Transverse colon (tissue), 4 donors: ENCODE data around the gene CAB39L. TPM values are rescaled to one million over a fixed set of nuclear protein-coding genes. Genes with fewer than 3 reads are reported as not detected.

ENCODE experiments used
- DNase-seq: peaks from one replicate; pipeline ENCODE4 v3.0.0-alpha.2; 2019
- H3K27ac ChIP-seq, 4 donors: fragments of 200-600 bp; sonication (generic); 2 replicates each; pipeline ENCODE4 v1.5.1; 2016 to 2018; ENCODE audit warnings: inconsistent platforms in 4 of 4
- H3K27me3 ChIP-seq: fragments of 200-600 bp; sonication (generic); 2 replicates; pipeline ENCODE4 v1.5.1; 2017; ENCODE audit warnings: inconsistent platforms
- H3K36me3 ChIP-seq, 4 donors: fragments of 200-600 bp; sonication (generic); 2 replicates each; pipeline ENCODE4 v1.5.1; 2017 to 2019; ENCODE audit warnings: inconsistent platforms in 4 of 4
- H3K4me1 ChIP-seq, 4 donors: fragments of 200-600 bp; sonication (generic); 2 replicates each; pipeline ENCODE4 v1.5.1; 2017 to 2020; ENCODE audit warnings: inconsistent platforms in 4 of 4
- H3K4me3 ChIP-seq, 4 donors: fragments of 200-600 bp; sonication (generic); 1 replicate in 1 of 4; 2 replicates in 3 of 4; pipeline versions ENCODE4 v1.5.1 to v1.6.1; 2017 to 2019; ENCODE audit warnings: inconsistent platforms in 4 of 4
- H3K9me3 ChIP-seq, 2 donors: fragments of 200-600 bp; sonication (generic); 2 replicates each; pipeline ENCODE4 v1.5.1; 2017 to 2019; ENCODE audit warnings: inconsistent platforms in 2 of 2
- EP300 ChIP-seq: sonication (generic); formaldehyde crosslinking; IDR thresholded peaks from one replicate; pipeline ENCODE4 v1.6.1; 2017; ENCODE audit warnings: antibody characterized with exemption, low read depth
- POLR2A ChIP-seq: fragments of 450-650 bp; IDR thresholded peaks from one replicate; pipeline ENCODE4 v1.6.1; 2016; ENCODE audit warnings: antibody characterized with exemption, mild to moderate bottlenecking, moderate library complexity
- POLR2AphosphoS5 ChIP-seq, 3 donors: sonication (generic); formaldehyde crosslinking; IDR thresholded peaks; one replicate each; pipeline ENCODE4 v1.6.1; 2016; ENCODE audit warnings: antibody characterized with exemption in 3 of 3
- WGBS, 2 donors: methylation state at CpG; one replicate each; pipeline ENCODE4 v1.1.5; 2018; ENCODE audit warnings: low coverage in 1 of 2; 5-methylcytosine and 5-hydroxymethylcytosine counted together
- in situ Hi-C, 4 donors: fragments of 200-750 bp; cut with MboI; loops; one replicate each; pipeline versions ENCODE4 v1.15.0 to v1.15.1; 2017; ENCODE audit warnings: low sequenced_read_pairs in 3 of 4, low pct_ligation_motif_present in 1 of 4, low pct_unique_long_range_greater_than_20kb in 1 of 4
- intact Hi-C: fragments of 100-400 bp; cut with DNase I; formaldehyde crosslinking; loops from one replicate; pipeline ENCODE4 v1.15.1; 2023; ENCODE audit warnings: low total_unique reads
- total RNA-seq, 4 donors: library from RNA; depleted of rRNA; stranded (reverse); fragments of >200 nt; gene quantifications; one replicate each; pipeline ENCODE4 v1.1.0, GENCODE V29; 2016
- TF ChIP-seq, protein P1 (sequence below), 5 experiments: fragments of 200-600 bp in 3 of 5; fragments of 450-650 bp in 2 of 5; sonication (generic) in 3 of 5; IDR thresholded peaks; 1 replicate in 2 of 5; 2 replicates in 3 of 5; pipeline ENCODE4 v1.5.1; 2016 to 2017; ENCODE audit warnings: antibody characterized with exemption in 5 of 5, inconsistent platforms in 3 of 5, mild to moderate bottlenecking in 2 of 5, moderate library complexity in 1 of 5

Gene CAB39L
- total RNA-seq, 4 donors from 2014 or later, result 23.5 to 36.7 (median 25.4) TPM

DNA sequence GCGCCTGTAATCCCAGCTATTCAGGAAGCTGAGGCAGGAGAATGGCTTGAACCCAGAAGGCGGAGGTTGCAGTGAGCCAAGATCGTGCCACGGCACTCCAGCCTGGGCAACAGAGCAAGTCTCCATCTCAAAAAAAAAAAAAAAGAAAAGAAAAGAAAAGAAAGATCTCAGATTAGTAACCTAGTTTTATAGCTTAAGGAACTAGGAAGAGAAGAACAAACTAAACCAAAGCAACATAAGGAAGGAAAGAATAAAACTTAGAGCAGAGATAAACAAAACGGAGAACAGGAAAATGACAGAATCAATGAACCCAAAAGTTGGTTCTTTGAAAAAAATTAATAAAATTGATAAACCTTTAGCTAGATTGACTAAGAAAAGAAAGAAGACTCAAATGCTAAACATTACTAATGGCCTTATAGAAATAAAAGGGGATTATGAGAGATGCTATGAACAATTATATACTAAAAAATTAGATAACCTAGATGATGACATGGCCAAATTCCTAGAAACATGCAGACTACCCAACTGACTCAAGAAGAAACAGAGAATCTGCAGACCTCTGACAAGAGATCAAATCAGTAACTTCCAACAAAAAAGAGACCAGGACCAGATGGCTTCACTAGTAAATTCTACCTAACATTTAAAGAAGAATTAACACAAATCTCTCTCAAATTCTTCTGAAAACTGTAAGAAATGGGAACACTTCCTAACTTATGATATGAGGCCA is 127.9 kb downstream of the CAB39L start:
- Histone ChIP-seq H3K4me1 (peaks cover 4 to 24% (median 9%) of the 10 kb centered on the region in 4 donors), H3K27me3 (no peaks in the 10 kb centered on the region), H3K27ac (no peak overlapping the region), H3K9me3 (no peaks in the 10 kb centered on the region), H3K4me3 (no peak overlapping the region), H3K36me3 (no peaks in the 10 kb centered on the region)
- in situ Hi-C loops, result loop anchor here in 1 of 4 donors (25.0 kb wide), 1 partner anchor 121 kb away; the partner anchor contains the start of genes CAB39L and SETDB2
- intact Hi-C loops, result no loop called here
- TF ChIP-seq, protein P1, sequence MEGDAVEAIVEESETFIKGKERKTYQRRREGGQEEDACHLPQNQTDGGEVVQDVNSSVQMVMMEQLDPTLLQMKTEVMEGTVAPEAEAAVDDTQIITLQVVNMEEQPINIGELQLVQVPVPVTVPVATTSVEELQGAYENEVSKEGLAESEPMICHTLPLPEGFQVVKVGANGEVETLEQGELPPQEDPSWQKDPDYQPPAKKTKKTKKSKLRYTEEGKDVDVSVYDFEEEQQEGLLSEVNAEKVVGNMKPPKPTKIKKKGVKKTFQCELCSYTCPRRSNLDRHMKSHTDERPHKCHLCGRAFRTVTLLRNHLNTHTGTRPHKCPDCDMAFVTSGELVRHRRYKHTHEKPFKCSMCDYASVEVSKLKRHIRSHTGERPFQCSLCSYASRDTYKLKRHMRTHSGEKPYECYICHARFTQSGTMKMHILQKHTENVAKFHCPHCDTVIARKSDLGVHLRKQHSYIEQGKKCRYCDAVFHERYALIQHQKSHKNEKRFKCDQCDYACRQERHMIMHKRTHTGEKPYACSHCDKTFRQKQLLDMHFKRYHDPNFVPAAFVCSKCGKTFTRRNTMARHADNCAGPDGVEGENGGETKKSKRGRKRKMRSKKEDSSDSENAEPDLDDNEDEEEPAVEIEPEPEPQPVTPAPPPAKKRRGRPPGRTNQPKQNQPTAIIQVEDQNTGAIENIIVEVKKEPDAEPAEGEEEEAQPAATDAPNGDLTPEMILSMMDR (IDR thresholded peaks at IDR 0.05), result no peak
- TF ChIP-seq POLR2AphosphoS5 (IDR thresholded peaks at IDR 0.05) (no peak), POLR2A (no peak), EP300 (no peak)
- DNase-seq, result no peak
- 83 to 93% methylated on average over 3 to 5 of the region's 5 CpGs for WGBS, 2 donors

DNA sequence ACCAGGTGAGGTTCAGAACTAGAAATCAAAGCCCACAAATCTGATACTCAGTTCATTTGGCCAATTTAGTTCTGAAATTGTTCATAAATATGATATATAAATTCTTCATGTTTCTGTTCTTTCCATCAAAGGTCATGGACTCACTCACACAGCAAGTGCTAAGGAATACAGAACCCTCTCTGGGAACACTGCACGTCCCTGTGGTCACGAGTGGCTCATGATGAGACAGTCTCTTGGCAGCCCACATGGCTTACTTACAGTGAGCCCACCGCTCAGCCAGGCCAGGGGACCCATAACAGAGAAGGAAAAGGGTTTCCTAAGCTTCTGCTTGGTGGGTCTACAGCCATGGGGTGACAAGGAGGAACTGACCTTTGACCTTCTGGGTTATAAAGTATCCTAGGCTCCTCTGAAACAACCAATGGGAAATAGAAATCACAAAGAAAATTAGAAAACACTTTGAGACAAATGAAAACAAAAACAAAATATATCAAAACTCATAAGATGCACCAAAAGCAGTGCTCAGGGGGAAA is 128.8 kb downstream of the CAB39L start:
- Histone ChIP-seq H3K4me1 (peaks cover 4 to 22% (median 9%) of the 10 kb centered on the region in 4 donors), H3K27me3 (no peaks in the 10 kb centered on the region), H3K27ac (peak overlapping the region; percentile 66 to 78 (median 72)), H3K4me3 (no peak overlapping the region), H3K36me3 (no peaks in the 10 kb centered on the region), H3K9me3 (no peaks in the 10 kb centered on the region)
- DNase-seq, result no peak
- WGBS, 2 donors, result 92% methylated on average over 3 of the region's 3 CpGs; no CpG with 5 or more reads in 1 of the 2 donors
- TF ChIP-seq POLR2AphosphoS5 (IDR thresholded peaks at IDR 0.05), result no peak
- TF ChIP-seq POLR2A, result no peak
- no peak for TF ChIP-seq EP300
- TF ChIP-seq, protein P1 (IDR thresholded peaks at IDR 0.05), result no peak
- intact Hi-C loops (no loop called here), in situ Hi-C loops (loop anchor here in 1 of 4 donors (25.0 kb wide), 1 partner anchor 122 kb away; the partner anchor contains the start of genes CAB39L and SETDB2)

GRCh38 chr13:49314344-49314882 is 129.5 kb downstream of the CAB39L start:
- intact Hi-C loops, result no loop called here
- 64 to 83% methylated on average over 1 to 6 of the region's 6 CpGs for WGBS, 2 donors
- Histone ChIP-seq H3K27ac (peak overlapping the region; percentile 66 to 78 (median 72)), H3K4me3 (no peak overlapping the region), H3K9me3 (no peaks in the 10 kb centered on the region), H3K4me1 (peaks cover 4 to 19% (median 9%) of the 10 kb centered on the region in 4 donors), H3K27me3 (no peaks in the 10 kb centered on the region), H3K36me3 (no peaks in the 10 kb centered on the region)
- DNase-seq, result no peak
- TF ChIP-seq POLR2A (no peak), POLR2AphosphoS5 (IDR thresholded peaks at IDR 0.05) (no peak), EP300 (no peak)
- TF ChIP-seq, protein P1 (IDR thresholded peaks at IDR 0.05), result no peak
- in situ Hi-C loops, result loop anchor here in 1 of 4 donors (25.0 kb wide), 1 partner anchor 123 kb away; the partner anchor contains the start of genes CAB39L and SETDB2

DNA sequence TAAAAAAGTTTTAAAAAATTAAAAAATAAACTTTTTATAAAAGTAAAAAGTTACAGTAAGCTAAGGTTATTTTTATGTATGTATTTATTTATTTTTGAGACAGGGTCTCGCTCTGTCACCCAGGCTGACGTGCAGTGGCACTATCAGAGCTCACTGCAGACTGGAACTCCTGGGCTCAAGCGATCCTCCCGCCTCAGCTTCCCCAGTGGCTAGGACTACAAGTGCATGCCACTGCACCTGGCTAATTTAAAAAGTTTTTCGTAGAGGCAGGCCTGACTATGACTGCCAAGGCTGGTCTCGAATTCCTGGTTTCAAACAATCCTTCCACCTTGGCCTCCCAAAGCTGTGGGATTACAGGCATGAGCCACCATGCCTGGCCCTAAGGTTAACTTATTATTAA is 132.0 kb downstream of the CAB39L start:
- TF ChIP-seq EP300 (no peak), POLR2AphosphoS5 (IDR thresholded peaks at IDR 0.05) (no peak), POLR2A (no peak)
- TF ChIP-seq, protein P1 (IDR thresholded peaks at IDR 0.05), result no peak
- H3K4me1 ChIP-seq, result peaks cover 8 to 41% (median 17%) of the 10 kb centered on the region in 4 donors
- H3K27ac ChIP-seq, result no peak overlapping the region
- in situ Hi-C loops, result loop anchor here in 1 of 4 donors (25.0 kb wide), 1 partner anchor 125 kb away; the partner anchor contains the start of genes CAB39L and SETDB2
- no peak for DNase-seq
- no peaks in the 10 kb centered on the region for H3K27me3 ChIP-seq
- no peak overlapping the region for H3K4me3 ChIP-seq
- intact Hi-C loops, result loop anchor here (2.0 kb wide), 1 partner anchor 87 kb away; no protein-coding TSS in a partner anchor
- H3K36me3 ChIP-seq, result no peaks in the 10 kb centered on the region
- 98 to 100% methylated on average over 1 to 6 of the region's 6 CpGs for WGBS, 2 donors
- no peaks in the 10 kb centered on the region for H3K9me3 ChIP-seq
